Loucy (cell line): ENCODE measurements around the gene DNAL4.

ENCODE experiments used
- H2AFZ ChIP-seq: fragments of 200-600 bp; sonication (generic); 2 replicates; pipeline ENCODE4 v1.6.0; 2016; ENCODE audit warnings: antibody characterized with exemption, mild to moderate bottlenecking, low read length, moderate library complexity
- H3F3A ChIP-seq: fragments of 200-600 bp; 2 replicates; pipeline ENCODE4 v1.6.0; 2016; ENCODE audit warnings: antibody characterized with exemption, low read depth, mild to moderate bottlenecking
- H3K27me3 ChIP-seq: fragments of 200-600 bp; sonication (generic); 2 replicates; pipeline ENCODE4 v1.6.1; 2014; ENCODE audit warnings: low read length, mild to moderate bottlenecking; ENCODE audit not compliant: insufficient read depth, poor library complexity, severe bottlenecking
- H3K36me3 ChIP-seq: fragments of 200-600 bp; sonication (generic); 2 replicates; pipeline ENCODE4 v1.6.1; 2016; ENCODE audit warnings: low read length; ENCODE audit not compliant: insufficient read depth
- H3K4me1 ChIP-seq: fragments of 200-600 bp; sonication (generic); 2 replicates; pipeline ENCODE4 v1.5.1; 2014; ENCODE audit warnings: low read length, mild to moderate bottlenecking; ENCODE audit not compliant: insufficient read depth, poor library complexity, severe bottlenecking
- H3K4me2 ChIP-seq: fragments of 200-600 bp; sonication (generic); 2 replicates; pipeline ENCODE4 v1.6.0; 2014; ENCODE audit warnings: antibody characterized with exemption, low read length, low read depth, mild to moderate bottlenecking; ENCODE audit not compliant: poor library complexity, severe bottlenecking
- H3K4me3 ChIP-seq: fragments of 200-600 bp; sonication (generic); 2 replicates; pipeline ENCODE4 v1.5.1; 2014; ENCODE audit warnings: low read length, mild to moderate bottlenecking, mixed read lengths; ENCODE audit not compliant: poor library complexity, severe bottlenecking
- H3K79me2 ChIP-seq: fragments of 200-600 bp; sonication (generic); 2 replicates; pipeline ENCODE4 v1.6.1; 2014; ENCODE audit warnings: low read length; ENCODE audit not compliant: insufficient read depth
- H3K9ac ChIP-seq: fragments of 200-600 bp; sonication (generic); 2 replicates; pipeline ENCODE4 v1.6.0; 2014; ENCODE audit warnings: mild to moderate bottlenecking, low read depth, low read length, moderate library complexity; ENCODE audit not compliant: poor library complexity, severe bottlenecking
- H3K9me2 ChIP-seq: fragments of 200-600 bp; sonication (generic); replicated peaks from 2 replicates; pipeline ENCODE4 v1.6.1; 2016; ENCODE audit warnings: low read depth, low read length, mixed read lengths
- H3K9me3 ChIP-seq: fragments of 200-600 bp; sonication (generic); 2 replicates; pipeline ENCODE4 v1.6.1; 2014; ENCODE audit warnings: mild to moderate bottlenecking, antibody characterized with exemption, low read length, low read depth; ENCODE audit not compliant: insufficient read depth
- H4K20me1 ChIP-seq: fragments of 200-600 bp; sonication (generic); 2 replicates; pipeline ENCODE4 v1.6.0; 2014; ENCODE audit warnings: antibody characterized with exemption, low read length, mild to moderate bottlenecking; ENCODE audit not compliant: insufficient read depth, poor library complexity, severe bottlenecking
- EZH2phosphoT487 ChIP-seq: fragments of 200-600 bp; IDR thresholded peaks from 2 replicates; pipeline ENCODE4 v1.6.1; 2018; ENCODE audit warnings: antibody characterized with exemption, mild to moderate bottlenecking, moderate library complexity, borderline replicate concordance
- TF ChIP-seq, protein P1 (sequence below): fragments of 200-600 bp; sonication (generic); conservative IDR thresholded peaks from 2 replicates; pipeline ENCODE4 v1.5.1; 2014; ENCODE audit warnings: mild to moderate bottlenecking, antibody characterized with exemption, low read length

DNAL4 gene

DNA sequence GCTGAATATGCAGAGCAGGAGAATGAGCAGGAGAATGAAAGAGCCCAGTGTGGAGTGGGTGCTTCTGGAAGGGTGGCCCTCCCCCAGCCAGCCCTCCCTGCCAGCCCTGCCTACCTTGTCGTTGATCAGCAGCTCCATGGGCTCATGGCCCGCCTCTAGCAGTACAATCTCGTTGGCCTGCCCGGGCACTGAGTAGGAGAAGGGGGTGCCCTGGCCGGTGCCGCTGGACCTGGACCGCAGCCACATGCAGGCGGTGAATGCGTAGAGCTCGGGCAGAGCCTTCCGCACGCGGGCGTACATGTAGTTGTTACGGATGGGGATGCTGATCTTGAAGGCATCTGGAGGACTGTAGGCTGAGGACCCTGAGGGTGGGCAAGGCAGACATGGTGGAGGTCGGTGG, 32.4 kb upstream of the DNAL4 start:
- H3K4me2 ChIP-seq, result no peak overlapping the region
- no peaks in the 10 kb centered on the region for H3F3A ChIP-seq
- H2AFZ ChIP-seq, result no peak overlapping the region
- H3K4me1 ChIP-seq, result no peaks in the 10 kb centered on the region
- no peak overlapping the region for H3K9ac ChIP-seq
- H3K9me2 ChIP-seq, result no peaks in the 10 kb centered on the region
- TF ChIP-seq, protein P1, sequence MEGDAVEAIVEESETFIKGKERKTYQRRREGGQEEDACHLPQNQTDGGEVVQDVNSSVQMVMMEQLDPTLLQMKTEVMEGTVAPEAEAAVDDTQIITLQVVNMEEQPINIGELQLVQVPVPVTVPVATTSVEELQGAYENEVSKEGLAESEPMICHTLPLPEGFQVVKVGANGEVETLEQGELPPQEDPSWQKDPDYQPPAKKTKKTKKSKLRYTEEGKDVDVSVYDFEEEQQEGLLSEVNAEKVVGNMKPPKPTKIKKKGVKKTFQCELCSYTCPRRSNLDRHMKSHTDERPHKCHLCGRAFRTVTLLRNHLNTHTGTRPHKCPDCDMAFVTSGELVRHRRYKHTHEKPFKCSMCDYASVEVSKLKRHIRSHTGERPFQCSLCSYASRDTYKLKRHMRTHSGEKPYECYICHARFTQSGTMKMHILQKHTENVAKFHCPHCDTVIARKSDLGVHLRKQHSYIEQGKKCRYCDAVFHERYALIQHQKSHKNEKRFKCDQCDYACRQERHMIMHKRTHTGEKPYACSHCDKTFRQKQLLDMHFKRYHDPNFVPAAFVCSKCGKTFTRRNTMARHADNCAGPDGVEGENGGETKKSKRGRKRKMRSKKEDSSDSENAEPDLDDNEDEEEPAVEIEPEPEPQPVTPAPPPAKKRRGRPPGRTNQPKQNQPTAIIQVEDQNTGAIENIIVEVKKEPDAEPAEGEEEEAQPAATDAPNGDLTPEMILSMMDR, result no peak
- TF ChIP-seq EZH2phosphoT487, result no peak
- H3K27me3 ChIP-seq, result no peaks in the 10 kb centered on the region
- H3K4me3 ChIP-seq, result no peak overlapping the region
- H3K79me2 ChIP-seq, result no peaks in the 10 kb centered on the region
- H3K36me3 ChIP-seq, result no peaks in the 10 kb centered on the region
- no peaks in the 10 kb centered on the region for H4K20me1 ChIP-seq
- no peaks in the 10 kb centered on the region for H3K9me3 ChIP-seq

DNA sequence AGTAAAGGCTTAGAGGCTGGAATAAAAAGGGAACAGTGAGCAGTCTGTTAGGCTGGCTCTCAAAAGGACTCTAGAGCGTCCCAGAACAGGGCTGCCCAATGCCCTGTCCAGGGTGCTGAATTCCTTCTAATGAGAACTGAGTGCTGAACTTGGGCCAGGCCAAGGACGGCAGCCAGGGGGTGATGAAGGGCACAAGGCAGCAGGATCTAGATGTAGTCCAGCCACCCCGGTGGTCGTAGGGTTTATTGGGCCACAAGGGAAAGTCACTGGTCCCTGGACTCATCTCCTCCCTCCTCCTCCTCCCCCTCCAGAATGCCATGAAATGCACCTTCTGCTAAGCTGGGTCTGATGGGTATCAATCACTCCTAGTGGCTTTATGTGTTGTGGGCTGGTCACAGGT, 30.6 kb upstream of the DNAL4 start:
- Histone ChIP-seq H3K79me2 (no peaks in the 10 kb centered on the region), H3F3A (no peaks in the 10 kb centered on the region), H3K36me3 (no peaks in the 10 kb centered on the region), H3K9me2 (no peaks in the 10 kb centered on the region), H4K20me1 (no peaks in the 10 kb centered on the region), H3K27me3 (no peaks in the 10 kb centered on the region), H3K9ac (no peak overlapping the region), H3K4me3 (no peak overlapping the region), H3K4me2 (no peak overlapping the region), H3K4me1 (no peaks in the 10 kb centered on the region), H3K9me3 (no peaks in the 10 kb centered on the region), H2AFZ (no peak overlapping the region)
- TF ChIP-seq, protein P1, result peak; percentile 67
- no peak for TF ChIP-seq EZH2phosphoT487

DNA sequence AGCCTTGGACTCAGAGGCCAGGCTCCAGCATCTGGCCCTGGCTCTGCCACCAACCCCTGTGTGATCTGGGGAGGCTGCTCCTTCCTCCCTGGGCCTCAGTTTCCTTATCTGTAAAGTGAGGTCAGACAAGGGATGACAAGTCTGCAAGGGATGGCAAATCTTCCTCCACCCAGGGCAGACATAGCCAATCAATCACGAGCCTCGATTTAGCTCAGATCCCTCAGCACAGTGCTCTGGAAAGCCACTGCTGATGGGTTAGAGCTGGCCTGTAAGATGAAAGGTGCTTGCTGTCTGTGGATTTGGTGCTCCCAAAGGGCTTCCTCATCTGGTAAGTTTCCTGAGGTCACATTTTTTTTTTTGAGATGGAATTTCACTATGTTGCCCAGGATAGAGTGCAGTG, 29.7 kb upstream of the DNAL4 start:
- no peaks in the 10 kb centered on the region for H4K20me1 ChIP-seq
- TF ChIP-seq, protein P1, result no peak
- no peak for TF ChIP-seq EZH2phosphoT487
- H3K4me2 ChIP-seq, result no peak overlapping the region
- no peaks in the 10 kb centered on the region for H3K27me3 ChIP-seq
- no peaks in the 10 kb centered on the region for H3K9me3 ChIP-seq
- H2AFZ ChIP-seq, result no peak overlapping the region
- H3K79me2 ChIP-seq, result no peaks in the 10 kb centered on the region
- H3F3A ChIP-seq, result no peaks in the 10 kb centered on the region
- H3K36me3 ChIP-seq, result no peaks in the 10 kb centered on the region
- no peaks in the 10 kb centered on the region for H3K4me1 ChIP-seq
- no peaks in the 10 kb centered on the region for H3K9me2 ChIP-seq
- H3K4me3 ChIP-seq, result no peak overlapping the region
- H3K9ac ChIP-seq, result no peak overlapping the region
